GM12801 (cell line): Measurements from ENCODE around the gene APBA1.

Experiments
- TF ChIP-seq, protein P1 (sequence below): IDR thresholded peaks from one replicate; pipeline ENCODE4 v1.5.1; 2011; ENCODE audit warnings: control low read depth; ENCODE audit not compliant: insufficient read length; ENCODE audit errors: extremely low read depth

Gene APBA1

DNA sequence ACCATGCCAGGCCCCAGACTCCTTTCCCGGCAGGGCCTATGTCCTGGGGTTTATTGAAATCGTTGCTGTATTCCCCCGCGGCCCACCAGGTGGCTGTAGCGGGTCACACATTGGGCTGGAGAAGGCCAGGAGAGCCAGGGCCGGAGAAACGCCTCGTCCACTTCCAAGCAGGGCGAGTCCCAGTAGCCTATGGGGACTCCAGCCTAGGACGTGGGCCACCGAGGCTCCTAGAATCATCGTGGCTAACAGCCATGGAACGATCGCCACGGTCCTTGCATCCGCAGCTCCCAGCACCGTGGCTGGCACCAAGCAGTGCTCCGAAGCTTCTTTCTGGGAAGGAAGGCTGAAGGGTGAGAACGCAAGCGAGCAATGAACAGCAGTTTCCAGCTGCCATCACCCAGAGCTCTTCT, 259.4 kb downstream of the APBA1 start:
- TF ChIP-seq, protein P1, sequence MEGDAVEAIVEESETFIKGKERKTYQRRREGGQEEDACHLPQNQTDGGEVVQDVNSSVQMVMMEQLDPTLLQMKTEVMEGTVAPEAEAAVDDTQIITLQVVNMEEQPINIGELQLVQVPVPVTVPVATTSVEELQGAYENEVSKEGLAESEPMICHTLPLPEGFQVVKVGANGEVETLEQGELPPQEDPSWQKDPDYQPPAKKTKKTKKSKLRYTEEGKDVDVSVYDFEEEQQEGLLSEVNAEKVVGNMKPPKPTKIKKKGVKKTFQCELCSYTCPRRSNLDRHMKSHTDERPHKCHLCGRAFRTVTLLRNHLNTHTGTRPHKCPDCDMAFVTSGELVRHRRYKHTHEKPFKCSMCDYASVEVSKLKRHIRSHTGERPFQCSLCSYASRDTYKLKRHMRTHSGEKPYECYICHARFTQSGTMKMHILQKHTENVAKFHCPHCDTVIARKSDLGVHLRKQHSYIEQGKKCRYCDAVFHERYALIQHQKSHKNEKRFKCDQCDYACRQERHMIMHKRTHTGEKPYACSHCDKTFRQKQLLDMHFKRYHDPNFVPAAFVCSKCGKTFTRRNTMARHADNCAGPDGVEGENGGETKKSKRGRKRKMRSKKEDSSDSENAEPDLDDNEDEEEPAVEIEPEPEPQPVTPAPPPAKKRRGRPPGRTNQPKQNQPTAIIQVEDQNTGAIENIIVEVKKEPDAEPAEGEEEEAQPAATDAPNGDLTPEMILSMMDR, result no peak

DNA sequence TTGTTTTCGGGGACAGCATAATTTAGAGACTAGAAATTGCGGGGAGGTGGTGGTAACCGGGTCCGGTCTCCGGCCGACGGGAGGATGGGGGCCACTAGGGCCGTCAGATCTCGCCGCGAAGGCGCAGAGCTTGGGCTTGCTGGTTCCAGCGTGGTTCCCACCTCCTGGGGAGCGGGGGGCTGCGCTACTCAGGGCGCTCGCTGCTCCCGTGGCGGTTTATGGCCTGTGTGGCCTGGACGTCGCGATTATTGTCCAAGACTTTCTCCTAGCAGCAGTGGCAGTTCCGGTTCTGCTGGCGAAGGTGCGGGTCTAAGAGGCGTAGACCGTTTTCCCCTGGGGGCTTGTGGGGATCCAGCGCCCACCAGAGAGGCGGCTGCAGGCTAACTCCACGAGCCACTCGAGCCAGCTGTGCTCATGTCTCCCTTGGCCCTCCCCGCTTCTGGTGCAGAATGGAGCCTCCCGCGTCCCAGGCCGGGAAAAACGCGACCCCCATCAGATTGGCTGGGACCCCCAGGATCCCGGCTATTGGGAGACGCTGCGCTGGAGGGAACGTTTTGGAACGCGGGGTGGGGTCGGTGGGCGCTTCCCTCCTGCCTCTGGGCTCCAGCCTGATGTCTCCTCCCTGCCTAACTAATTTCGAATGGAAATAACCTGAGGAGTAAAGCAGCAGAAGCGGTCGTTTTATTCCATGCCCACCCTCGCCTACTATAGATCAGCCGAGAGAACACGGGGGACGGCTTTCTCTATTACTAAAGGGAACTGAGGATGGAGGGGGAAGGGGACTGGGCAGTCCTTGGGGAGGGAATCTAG, 260.0 kb downstream of the APBA1 start:
- TF ChIP-seq, protein P1, result no peak

- TF ChIP-seq, protein P1, result no peak
Measured at GRCh38 chr9:69411246-69411645, 260.9 kb downstream of the APBA1 start.

DNA sequence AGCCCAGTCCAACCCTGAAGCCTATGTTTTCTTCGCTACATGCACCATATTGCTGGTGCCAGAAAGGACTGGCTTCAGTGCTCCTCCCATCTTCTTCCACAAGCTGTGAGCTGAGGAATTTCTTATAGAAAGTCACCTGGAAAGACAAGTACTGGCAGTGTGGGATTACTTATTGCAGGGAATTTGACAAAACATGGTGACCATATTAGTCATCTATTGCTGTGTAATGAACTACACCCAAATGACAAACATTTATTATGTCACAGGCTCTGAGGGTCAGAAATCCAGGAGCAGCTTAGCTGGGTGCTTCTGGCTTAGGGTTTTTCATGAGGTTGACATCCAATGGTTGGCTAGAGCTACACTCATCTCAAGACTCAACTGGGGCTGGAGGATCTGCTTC, 271.7 kb downstream of the APBA1 start:
- TF ChIP-seq, protein P1, result no peak

DNA sequence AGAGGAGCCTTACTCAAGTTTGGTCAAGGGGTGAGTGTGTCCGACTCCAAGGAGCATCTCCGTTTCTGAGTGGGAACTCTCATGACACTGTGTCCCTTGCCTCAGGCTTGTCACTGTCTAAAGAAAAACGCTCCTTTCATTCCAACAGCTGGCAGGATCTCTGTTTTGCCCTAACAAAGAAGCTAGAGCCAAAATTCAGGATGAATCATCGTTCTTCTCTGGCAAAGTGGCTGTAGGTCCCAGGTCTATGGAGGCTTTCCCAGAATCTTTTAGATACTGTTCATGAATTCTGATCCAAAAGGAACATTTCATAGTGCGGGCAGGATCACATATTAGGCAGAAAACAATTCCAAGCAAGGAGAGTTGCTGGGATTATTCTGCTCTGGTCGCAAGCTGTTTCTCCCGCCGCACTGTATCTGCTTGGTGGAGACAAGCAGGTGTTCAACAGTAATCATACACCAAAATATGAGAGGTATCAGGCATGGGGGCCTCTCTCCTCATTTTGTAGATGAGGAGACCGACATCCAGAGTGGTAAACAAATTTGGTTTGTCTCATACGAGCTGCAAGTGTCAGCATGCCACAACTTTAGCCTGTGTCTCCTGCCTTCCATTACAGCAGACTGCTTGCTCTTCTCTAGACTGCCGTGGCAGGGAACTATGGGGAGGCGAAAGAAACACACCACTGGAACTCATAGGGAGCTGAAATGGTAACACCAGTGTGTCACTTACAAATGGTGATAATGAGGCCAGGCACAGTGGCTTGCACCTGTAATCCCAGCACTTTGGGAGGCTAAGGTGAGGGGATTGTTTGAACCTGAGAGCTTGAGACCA, 274.6 kb downstream of the APBA1 start:
- TF ChIP-seq, protein P1, result no peak

GRCh38 chr9:69396759-69397158, 275.4 kb downstream of the APBA1 start:
- TF ChIP-seq, protein P1, result no peak

- TF ChIP-seq, protein P1, result no peak
Measured at GRCh38 chr9:69395718-69396117, 276.5 kb downstream of the APBA1 start.
